Ishikawa (cell line): ENCODE data around the gene FGF14.

Experiments
- CEBPB ChIP-seq: IDR thresholded peaks from 2 replicates; pipeline ENCODE4 v1.6.1; 2012
- CREB1 ChIP-seq: IDR thresholded peaks from 2 replicates; pipeline ENCODE4 v1.6.1; 2012; ENCODE audit warnings: low read depth
- EGR1 ChIP-seq: IDR thresholded peaks from 2 replicates; pipeline ENCODE4 v1.6.1; 2012
- EP300 ChIP-seq: IDR thresholded peaks from 2 replicates; pipeline ENCODE4 v1.6.1; 2012; ENCODE audit warnings: borderline replicate concordance
- FOXM1 ChIP-seq: IDR thresholded peaks from 2 replicates; pipeline ENCODE4 v1.6.1; 2012; ENCODE audit warnings: low read depth, borderline replicate concordance
- MAX ChIP-seq: IDR thresholded peaks from 2 replicates; pipeline ENCODE4 v1.6.1; 2012
- NFIC ChIP-seq: IDR thresholded peaks from 2 replicates; pipeline ENCODE4 v1.6.1; 2012
- RAD21 ChIP-seq: IDR thresholded peaks from 2 replicates; pipeline ENCODE4 v1.6.1; 2012; ENCODE audit warnings: low read depth
- REST ChIP-seq: IDR thresholded peaks from 2 replicates; pipeline ENCODE4 v1.6.1; 2012; ENCODE audit warnings: low read depth, mild to moderate bottlenecking
- TAF1 ChIP-seq: IDR thresholded peaks from 2 replicates; pipeline ENCODE4 v1.6.1; 2012; ENCODE audit warnings: low read depth, mild to moderate bottlenecking
- TCF12 ChIP-seq: IDR thresholded peaks from 2 replicates; pipeline ENCODE4 v1.6.1; 2012; ENCODE audit warnings: low read depth
- TEAD4 ChIP-seq: IDR thresholded peaks from 2 replicates; pipeline ENCODE4 v1.6.1; 2012
- USF1 ChIP-seq: IDR thresholded peaks from 2 replicates; pipeline ENCODE4 v1.6.1; 2012
- YY1 ChIP-seq: IDR thresholded peaks from 2 replicates; pipeline ENCODE4 v1.6.1; 2012; ENCODE audit warnings: low read depth
- ZBTB7A ChIP-seq: IDR thresholded peaks from 2 replicates; pipeline ENCODE4 v1.6.1; 2012; ENCODE audit warnings: low read depth

FGF14 gene

GRCh38 chr13:102183509-102184182 lies 218.2 kb downstream of the FGF14 start:
- TF ChIP-seq FOXM1 (no peak), TAF1 (no peak), NFIC (no peak), YY1 (no peak), MAX (no peak), REST (no peak), CREB1 (no peak), TCF12 (no peak), USF1 (no peak), EP300 (no peak), ZBTB7A (no peak), CEBPB (no peak), RAD21 (no peak), TEAD4 (no peak), EGR1 (no peak)

- TF ChIP-seq USF1 (no peak), CREB1 (no peak), ZBTB7A (no peak), REST (no peak), EGR1 (no peak), TEAD4 (no peak), EP300 (no peak), YY1 (no peak), TAF1 (no peak), TCF12 (no peak), NFIC (no peak), CEBPB (no peak), RAD21 (no peak), MAX (no peak), FOXM1 (no peak)
These were observed 219.7 kb downstream of the FGF14 start for GRCh38 chr13:102182170-102182569.

GRCh38 chr13:102177431-102177830 lies 224.4 kb downstream of the FGF14 start:
- TF ChIP-seq TEAD4 (no peak), EGR1 (no peak), ZBTB7A (no peak), TAF1 (no peak), USF1 (no peak), CREB1 (no peak), TCF12 (no peak), YY1 (no peak), NFIC (no peak), MAX (no peak), RAD21 (no peak), REST (no peak), FOXM1 (no peak), CEBPB (no peak), EP300 (no peak)
